Endodermal cell (in vitro differentiated cells): ENCODE measurements around the gene PTGES3. TPM values are rescaled to one million over a fixed set of nuclear protein-coding genes. Genes with fewer than 3 reads are reported as not detected.

Experiments used
- DNase-seq: peaks from one replicate; pipeline ENCODE4 v3.0.0-alpha.2; 2017
- H3K27ac ChIP-seq: 2 replicates; pipeline ENCODE4 v1.5.1; 2013; ENCODE audit warnings: mild to moderate bottlenecking, low read depth, low read length, moderate library complexity
- H3K27me3 ChIP-seq: 2 replicates; pipeline ENCODE4 v1.6.1; 2013; ENCODE audit warnings: mild to moderate bottlenecking, low read length, moderate library complexity; ENCODE audit not compliant: insufficient read depth, control insufficient read depth, poor library complexity, severe bottlenecking
- H3K36me3 ChIP-seq: 2 replicates; pipeline ENCODE4 v1.7.0; 2013; ENCODE audit warnings: mild to moderate bottlenecking, low read length, moderate library complexity; ENCODE audit not compliant: control insufficient read depth, insufficient read depth
- H3K4me1 ChIP-seq: one replicate; pipeline ENCODE4 v1.7.0; 2013; ENCODE audit warnings: low read length; ENCODE audit not compliant: control insufficient read depth, insufficient read depth
- H3K4me3 ChIP-seq: 2 replicates; pipeline ENCODE4 v1.5.1; 2013; ENCODE audit warnings: mild to moderate bottlenecking, low read length, moderate library complexity
- H3K9ac ChIP-seq: 2 replicates; pipeline ENCODE4 v1.6.1; 2013; ENCODE audit warnings: mild to moderate bottlenecking, low read length, moderate library complexity; ENCODE audit not compliant: poor library complexity, severe bottlenecking; ENCODE audit errors: extremely low read depth
- H3K9me3 ChIP-seq: 2 replicates; pipeline ENCODE4 v1.6.1; 2013; ENCODE audit warnings: mild to moderate bottlenecking, low read length, moderate library complexity; ENCODE audit not compliant: control insufficient read depth
- H3K27ac Mint-ChIP-seq: 2 replicates; pipeline ENCODE4 v1.8.0; 2020; ENCODE audit warnings: mixed read lengths
- H3K27me3 Mint-ChIP-seq: 2 replicates; pipeline ENCODE4 v1.8.0; 2021; ENCODE audit warnings: mild to moderate bottlenecking, mixed read lengths; ENCODE audit not compliant: insufficient read depth
- H3K36me3 Mint-ChIP-seq: 2 replicates; pipeline ENCODE4 v1.8.0; 2020; ENCODE audit warnings: low read depth, mixed read lengths
- H3K4me1 Mint-ChIP-seq: 2 replicates; pipeline ENCODE4 v1.8.0; 2020; ENCODE audit warnings: mixed read lengths
- H3K4me3 Mint-ChIP-seq: 2 replicates; pipeline ENCODE4 v1.8.0; 2020; ENCODE audit warnings: mild to moderate bottlenecking, moderate library complexity, mixed read lengths
- H3K9me3 Mint-ChIP-seq: 2 replicates; pipeline ENCODE4 v1.8.0; 2020; ENCODE audit warnings: mild to moderate bottlenecking, mixed read lengths
- WGBS, 2 experiments: methylation state at CpG; one replicate each; pipeline versions ENCODE4 v1.1.5 to v1.1.7; 2013; ENCODE audit warnings: missing lambda C conversion rate in 2 of 2, mixed read lengths in 1 of 2; ENCODE audit not compliant: insufficient coverage in 1 of 2, insufficient read length in 1 of 2; 5-methylcytosine and 5-hydroxymethylcytosine counted together
- total RNA-seq, 2 donors: library from RNA; stranded (reverse); fragmentation: NEBNext Ultra II Directional in 1 of 2; extraction: Animal tissue kit (Norgen Biotek cat#: 25700) in 1 of 2; gene quantifications; 2 replicates in 1 of 2; 3 replicates in 1 of 2; pipeline ENCODE4 v1.2.1, GENCODE V29; 2021
- TF ChIP-seq, protein P1 (sequence below): fragments of 200-600 bp; sonication (generic); conservative IDR thresholded peaks from 2 replicates; pipeline ENCODE4 v1.5.0; 2021; ENCODE audit warnings: antibody characterized with exemption, mild to moderate bottlenecking

PTGES3 gene
- total RNA-seq, 2 donors from 2014 or later: 275 to 320 TPM

DNA sequence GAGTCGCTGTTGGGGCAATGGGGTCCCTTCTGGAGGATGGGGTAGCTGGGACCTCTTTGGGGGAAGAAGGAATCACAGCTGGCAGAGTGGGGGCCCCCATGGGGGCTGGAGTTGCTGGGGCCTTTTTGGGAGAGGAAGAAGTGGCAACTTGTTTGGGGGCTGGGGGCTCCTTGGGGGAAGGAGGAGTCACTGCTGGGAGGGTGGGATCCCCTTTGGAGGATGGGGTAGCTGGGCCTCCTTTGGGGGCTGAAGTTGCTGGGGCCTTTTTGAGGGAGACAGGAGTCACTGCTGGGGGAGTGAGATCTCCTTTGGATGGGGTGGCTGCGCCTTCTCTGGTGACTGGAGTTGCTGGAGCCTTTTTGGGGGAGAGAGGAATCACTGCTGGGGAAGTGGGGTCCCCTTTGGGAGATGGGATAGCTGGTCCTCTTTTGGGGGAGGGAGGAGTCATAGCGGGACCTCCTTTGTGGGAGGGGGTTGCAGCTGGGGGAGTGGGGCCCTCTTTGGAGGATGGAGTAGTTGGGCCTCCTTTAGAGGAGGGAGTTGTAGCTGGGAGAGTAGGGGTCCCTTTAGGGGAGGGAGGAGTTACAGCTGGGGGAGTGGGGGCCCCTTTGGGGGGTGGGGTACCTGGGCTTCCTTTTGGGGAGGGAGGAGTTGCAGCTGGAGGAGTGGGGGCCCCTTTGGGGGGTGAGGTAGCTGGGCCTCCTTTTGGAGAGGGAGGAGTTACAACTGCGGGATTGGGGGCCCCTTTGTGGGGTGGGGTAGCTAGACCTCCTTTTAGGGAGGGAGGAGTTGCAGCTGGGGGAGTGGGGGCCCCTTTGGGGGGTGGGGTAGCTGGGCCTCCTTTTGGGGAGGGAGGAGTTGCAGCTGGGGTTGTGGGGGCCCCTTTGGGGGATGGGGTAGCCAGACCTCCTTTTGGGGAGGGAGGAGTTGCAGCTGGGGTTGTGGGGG lies 29.1 kb upstream of the PTGES3 start:
- peaks cover 82% of the 10 kb centered on the region for H3K36me3 ChIP-seq
- Mint-ChIP-seq H3K4me1 (peaks cover 45% of the 10 kb centered on the region), H3K27ac (peak overlapping the region; percentile 48), H3K36me3 (peaks cover 80% of the 10 kb centered on the region), H3K4me3 (no peak overlapping the region), H3K27me3 (no peaks in the 10 kb centered on the region), H3K9me3 (no peaks in the 10 kb centered on the region)
- no peaks in the 10 kb centered on the region for H3K27me3 ChIP-seq
- H3K27ac ChIP-seq: no peak overlapping the region
- no peak for DNase-seq
- H3K4me3 ChIP-seq: no peak overlapping the region
- H3K4me1 ChIP-seq: no peaks in the 10 kb centered on the region
- H3K9me3 ChIP-seq: no peaks in the 10 kb centered on the region
- 86 to 99% methylated on average over 1 to 4 of the region's 4 CpGs for WGBS, 2 experiments
- TF ChIP-seq, protein P1, sequence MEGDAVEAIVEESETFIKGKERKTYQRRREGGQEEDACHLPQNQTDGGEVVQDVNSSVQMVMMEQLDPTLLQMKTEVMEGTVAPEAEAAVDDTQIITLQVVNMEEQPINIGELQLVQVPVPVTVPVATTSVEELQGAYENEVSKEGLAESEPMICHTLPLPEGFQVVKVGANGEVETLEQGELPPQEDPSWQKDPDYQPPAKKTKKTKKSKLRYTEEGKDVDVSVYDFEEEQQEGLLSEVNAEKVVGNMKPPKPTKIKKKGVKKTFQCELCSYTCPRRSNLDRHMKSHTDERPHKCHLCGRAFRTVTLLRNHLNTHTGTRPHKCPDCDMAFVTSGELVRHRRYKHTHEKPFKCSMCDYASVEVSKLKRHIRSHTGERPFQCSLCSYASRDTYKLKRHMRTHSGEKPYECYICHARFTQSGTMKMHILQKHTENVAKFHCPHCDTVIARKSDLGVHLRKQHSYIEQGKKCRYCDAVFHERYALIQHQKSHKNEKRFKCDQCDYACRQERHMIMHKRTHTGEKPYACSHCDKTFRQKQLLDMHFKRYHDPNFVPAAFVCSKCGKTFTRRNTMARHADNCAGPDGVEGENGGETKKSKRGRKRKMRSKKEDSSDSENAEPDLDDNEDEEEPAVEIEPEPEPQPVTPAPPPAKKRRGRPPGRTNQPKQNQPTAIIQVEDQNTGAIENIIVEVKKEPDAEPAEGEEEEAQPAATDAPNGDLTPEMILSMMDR: no peak
- H3K9ac ChIP-seq: no peak overlapping the region

DNA sequence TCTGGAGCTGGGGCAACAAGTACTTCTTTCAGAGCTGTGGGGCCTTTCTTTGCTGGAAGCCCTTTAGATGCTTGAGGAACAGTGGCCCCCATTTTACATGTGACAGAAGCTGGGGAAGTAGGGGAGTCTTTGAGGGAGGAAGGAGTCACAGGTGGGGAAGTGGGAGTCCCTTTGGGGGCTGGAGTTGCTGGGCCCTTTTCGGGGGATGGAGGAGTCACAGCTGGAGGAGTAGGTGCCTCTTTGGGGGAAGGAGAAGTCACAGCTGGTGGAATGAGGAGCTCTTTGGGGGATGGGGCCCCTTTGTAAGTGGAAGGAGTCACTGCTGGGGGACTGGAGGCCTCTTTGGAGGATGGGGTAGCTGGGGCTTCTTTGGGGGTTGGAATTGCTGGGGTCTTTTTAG lies 28.4 kb upstream of the PTGES3 start:
- peaks cover 38% of the 10 kb centered on the region for H3K4me1 Mint-ChIP-seq
- H3K4me3 Mint-ChIP-seq: no peak overlapping the region

DNA sequence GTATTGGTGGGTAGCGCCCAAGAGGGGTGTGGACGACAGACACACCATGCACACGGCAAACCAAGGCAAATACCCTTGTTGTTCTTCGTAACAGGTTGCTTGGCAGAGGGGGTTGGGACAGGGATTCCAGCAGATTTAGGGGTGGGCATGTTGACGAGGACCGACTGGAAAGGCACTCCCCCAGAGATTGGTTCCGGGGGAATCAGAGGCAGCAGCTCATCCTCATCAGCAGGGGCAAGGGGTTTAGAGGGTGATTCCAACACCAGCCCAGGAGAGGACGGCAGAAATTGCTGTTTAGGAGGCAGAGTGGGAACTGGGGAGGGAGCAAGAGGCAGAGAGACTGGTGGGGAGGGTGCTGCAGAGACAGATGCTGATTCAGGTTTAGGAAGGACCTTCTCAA lies 27.7 kb upstream of the PTGES3 start:
- Histone ChIP-seq H3K36me3 (peaks cover 81% of the 10 kb centered on the region), H3K27ac (no peak overlapping the region), H3K9me3 (no peaks in the 10 kb centered on the region), H3K9ac (no peak overlapping the region), H3K27me3 (no peaks in the 10 kb centered on the region), H3K4me1 (no peaks in the 10 kb centered on the region), H3K4me3 (no peak overlapping the region)
- H3K27me3 Mint-ChIP-seq: no peaks in the 10 kb centered on the region
- no peak for DNase-seq
- 90 to 96% methylated on average over 6 to 8 of the region's 8 CpGs for WGBS, 2 experiments
- H3K4me3 Mint-ChIP-seq: no peak overlapping the region
- H3K27ac Mint-ChIP-seq: peak overlapping the region; percentile 62
- H3K4me1 Mint-ChIP-seq: peaks cover 31% of the 10 kb centered on the region
- no peaks in the 10 kb centered on the region for H3K9me3 Mint-ChIP-seq
- TF ChIP-seq, protein P1: no peak
- peaks cover 77% of the 10 kb centered on the region for H3K36me3 Mint-ChIP-seq

More for the DNA sequence above, 28.4 kb upstream of the PTGES3 start:
- H3K27me3 Mint-ChIP-seq: no peaks in the 10 kb centered on the region
- Histone ChIP-seq H3K36me3 (peaks cover 81% of the 10 kb centered on the region), H3K27me3 (no peaks in the 10 kb centered on the region), H3K27ac (no peak overlapping the region), H3K4me3 (no peak overlapping the region), H3K4me1 (no peaks in the 10 kb centered on the region), H3K9ac (no peak overlapping the region), H3K9me3 (no peaks in the 10 kb centered on the region)
- WGBS, 2 experiments: 96% methylated on average over 1 of the region's 1 CpG; no CpG with 5 or more reads in 1 of the 2 experiments
- no peaks in the 10 kb centered on the region for H3K9me3 Mint-ChIP-seq
- peaks cover 79% of the 10 kb centered on the region for H3K36me3 Mint-ChIP-seq
- TF ChIP-seq, protein P1: no peak
- no peak for DNase-seq
- peak overlapping the region; percentile 62 for H3K27ac Mint-ChIP-seq
